NCI-H2171 (cell line): ENCODE measurements around the gene KLHDC8A.

Source experiments
- DNase-seq: peaks from one replicate; lab custom pipeline; 2025; lab: John Stamatoyannopoulos, UW

The KLHDC8A gene

DNA sequence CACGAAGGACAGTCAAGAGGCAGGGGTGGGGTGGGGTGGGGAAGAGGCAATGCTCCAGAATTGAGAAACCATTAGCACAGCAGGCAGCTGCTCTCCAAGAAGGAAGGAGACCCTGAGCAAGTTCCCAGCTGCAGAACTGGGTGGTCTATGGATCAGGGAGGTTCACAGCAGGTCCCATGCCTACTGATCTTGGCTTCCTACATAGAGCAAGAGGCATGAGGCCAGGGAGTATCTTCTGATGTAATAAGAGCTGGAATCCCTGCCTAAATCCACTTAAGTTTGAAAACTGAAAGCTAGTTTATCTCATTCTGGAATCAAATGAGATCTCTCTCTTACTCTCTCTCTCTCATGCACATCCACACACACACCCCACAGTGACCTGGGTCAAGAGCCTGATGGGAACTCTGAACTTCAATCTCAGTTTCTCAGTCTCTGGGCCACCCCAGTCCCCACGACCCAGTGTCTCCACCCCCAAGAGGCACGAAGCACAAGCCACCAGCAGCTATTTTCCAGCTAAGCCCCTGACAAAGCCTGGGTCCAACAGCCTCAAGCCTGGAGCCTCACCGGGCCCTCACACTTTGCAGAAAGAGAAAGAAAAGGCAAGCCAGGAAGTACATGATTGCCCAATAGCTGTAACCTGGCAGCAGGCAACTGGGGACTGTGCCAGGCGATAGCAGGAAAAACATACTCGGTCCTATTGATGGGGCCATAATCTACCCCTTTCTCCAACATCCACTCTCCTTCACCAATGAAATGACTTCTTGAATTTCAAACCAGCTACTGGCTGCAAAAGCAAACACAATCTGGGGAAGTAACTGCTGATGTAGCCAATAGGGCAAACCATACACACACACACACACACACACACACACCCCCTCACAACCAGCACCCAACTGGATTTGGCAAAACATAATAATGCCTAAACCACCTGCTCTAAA is 37.4 kb downstream of the KLHDC8A start:
- DNase-seq = no peak

DNA sequence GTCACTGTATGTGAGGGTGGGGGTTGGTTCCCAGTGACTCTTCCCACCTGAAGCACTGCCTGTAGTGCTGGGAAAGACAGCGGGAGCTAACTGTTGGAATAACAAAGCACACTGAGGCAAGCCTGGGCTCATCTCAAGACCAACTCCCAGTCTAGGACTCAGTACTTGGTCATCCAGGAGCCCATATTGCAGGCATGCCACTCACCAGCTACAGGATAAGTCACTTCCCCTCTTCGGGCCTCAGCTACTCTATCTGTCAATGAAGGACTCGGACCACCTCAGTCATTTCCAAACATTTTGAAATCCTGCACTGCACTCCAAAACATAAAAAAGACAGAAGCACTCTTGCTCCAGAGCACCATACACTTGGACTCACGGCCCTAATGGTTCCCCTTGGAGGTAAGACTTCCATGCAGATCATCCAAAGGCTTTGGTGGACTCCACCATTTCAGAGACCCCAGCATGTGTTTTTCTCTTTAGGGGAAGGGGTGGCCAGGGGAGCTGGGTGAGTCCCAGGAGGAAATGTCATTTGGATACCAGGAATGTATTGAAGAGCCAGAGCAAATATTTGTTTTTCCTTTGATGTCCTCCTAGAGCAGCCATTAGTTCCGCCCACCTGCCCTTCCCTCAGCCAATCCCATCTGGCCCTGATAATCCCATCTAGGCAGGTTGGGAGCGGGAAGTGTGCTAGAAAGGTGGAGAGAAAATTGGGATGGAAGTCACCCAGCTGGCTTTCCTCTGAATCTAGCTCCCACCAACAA is 38.3 kb downstream of the KLHDC8A start:
- DNase-seq = no peak

DNA sequence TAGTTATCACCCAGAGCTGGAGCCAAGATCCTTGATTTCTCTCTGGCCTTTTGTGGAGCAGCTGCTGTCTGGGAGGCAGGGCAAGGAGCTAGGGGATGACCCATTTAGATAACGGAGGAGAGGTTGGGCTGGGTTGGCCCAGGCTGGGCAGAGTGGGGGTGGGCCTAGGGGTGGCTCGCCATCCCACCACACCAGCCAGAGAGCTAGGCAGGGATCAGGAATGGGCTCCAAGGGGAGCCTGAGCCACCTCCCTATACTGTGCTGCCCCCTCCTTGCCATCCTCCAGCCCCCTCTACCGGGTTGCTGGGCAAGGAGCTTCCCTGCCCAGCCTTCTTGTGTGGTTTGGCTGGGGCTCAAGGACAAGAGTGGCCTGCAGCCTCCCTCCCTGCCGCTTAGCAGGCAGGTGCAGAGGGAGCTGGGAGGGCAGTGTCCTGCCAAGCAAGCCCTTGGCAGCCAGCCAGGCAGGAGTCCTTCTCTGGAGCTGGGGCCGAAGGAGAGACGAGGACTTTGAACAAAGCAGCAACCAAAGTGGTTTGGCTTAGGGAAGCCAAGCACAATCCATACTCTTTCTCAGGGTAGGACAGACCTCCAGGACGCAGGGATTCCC is 39.3 kb downstream of the KLHDC8A start:
- no peak for DNase-seq

- no peak for DNase-seq
These were observed 40.6 kb downstream of the KLHDC8A start for GRCh38 chr1:205316161-205316566.

DNA sequence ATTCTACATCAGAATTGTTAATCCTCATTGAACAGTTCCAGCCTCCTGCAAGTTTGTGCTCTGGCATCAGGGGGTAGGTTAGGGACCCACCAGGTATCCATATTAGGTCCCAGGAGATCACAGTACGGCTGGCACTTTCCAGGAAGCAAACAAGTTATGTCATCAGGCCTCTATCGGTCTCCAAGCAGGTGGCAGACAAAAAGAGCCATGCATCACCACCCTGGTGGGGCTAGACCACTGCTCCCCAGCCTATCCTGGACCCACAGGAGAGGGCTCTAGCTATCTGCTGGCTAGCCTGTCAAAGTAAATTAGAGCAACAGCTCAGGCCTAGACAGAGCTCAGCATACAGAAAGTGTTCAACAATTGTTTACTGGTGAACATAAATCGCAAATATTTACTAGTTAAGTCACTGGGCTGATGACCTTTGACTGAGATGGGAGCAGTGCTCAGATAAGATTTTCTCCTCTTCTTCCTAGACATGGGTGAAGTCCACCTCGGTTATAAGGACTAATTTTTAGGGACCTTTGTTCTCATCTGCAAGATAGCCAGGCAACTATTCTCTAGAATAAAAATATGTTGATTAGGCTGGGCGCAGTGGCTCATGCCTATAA is 41.6 kb downstream of the KLHDC8A start:
- no peak for DNase-seq

DNA sequence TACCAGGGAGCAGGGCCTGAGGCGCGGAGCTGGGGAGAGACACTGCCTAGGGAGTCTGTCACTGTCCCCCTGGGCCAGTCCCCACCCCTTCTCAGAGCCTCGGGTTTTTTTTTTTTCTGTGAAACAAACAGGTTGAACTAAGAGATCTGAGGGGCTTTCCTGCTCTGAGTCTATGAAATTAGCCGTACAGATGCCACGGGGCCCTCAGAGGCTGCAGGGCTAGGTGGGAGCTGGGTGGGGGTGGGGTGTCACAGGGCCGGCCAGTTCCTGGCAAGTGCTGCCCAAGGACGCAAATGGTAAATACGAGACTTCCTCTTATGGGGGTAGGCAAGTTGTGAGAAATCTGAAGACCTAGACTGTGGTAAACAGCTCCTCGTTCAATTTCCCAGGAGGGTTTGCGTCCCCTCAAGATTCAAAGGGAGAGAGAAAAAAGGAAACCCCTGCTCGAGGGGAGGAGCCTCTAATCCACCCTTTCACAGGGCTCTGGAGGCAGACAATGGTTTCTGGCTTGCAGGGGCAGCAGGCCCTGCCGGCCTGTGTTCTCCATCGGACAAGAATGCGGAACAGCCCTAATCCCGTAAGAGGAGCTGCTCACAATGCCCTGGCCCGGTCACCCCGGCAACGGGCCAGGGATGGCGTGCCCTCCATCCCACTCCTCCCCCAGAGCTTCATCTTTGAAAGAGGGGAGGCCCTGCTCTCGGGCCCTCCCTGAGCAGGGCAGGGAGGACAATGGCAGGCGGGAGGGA is 43.0 kb downstream of the KLHDC8A start:
- no peak for DNase-seq

DNA sequence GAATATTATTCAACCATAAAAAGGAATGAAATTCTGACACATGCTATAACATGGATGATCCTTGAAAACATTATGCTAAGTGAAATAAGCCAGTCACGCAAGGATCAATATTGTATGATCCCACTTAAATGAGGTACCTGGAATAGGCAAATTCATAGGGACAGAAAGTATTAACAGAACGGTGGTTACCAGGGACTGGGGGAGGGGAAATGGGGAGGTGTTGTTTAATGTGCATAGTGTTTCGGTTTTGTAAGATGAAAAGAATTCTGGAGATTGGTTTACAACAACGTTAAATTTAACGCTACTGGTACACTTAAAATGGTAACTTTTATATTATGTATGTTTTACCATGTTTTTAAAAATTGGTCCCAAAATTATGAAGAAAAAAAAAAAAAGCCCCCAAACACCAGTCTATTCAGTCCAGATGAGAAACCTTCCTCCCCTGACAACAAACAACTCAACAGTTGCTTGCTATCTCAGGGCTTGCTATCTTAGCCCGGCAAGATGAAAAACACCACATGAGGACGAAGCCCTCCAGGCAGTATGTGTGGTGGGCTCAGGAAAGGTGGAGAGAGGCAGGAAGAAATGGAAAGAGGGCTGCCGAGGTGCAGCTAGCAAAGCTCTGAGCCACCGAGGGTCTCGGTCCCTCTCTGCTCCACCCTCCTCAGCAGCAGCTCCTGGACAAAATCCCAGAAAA is 43.7 kb downstream of the KLHDC8A start:
- no peak for DNase-seq

- no peak for DNase-seq
These were observed 45.6 kb downstream of the KLHDC8A start for GRCh38 chr1:205310976-205311704.

DNA sequence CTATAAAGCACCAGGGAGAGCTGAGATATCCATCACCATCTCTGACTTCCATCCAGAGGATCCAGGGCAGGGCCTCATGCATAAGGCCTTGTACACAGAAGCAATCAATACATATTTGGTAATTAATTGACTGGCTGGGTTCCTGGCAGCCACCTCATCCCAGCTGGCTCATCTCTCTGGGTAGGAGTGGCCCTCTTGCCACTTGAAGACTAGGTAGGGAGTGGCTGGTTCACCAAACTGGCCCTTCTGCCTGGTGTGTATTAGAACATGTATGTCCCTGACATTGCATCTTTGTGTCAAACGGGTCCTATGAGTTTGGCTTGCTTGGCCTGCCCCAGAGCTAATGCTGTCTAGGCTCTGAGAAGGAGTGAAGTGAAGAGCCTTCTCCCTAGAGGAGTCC is 47.0 kb downstream of the KLHDC8A start:
- DNase-seq = no peak

- no peak for DNase-seq
These were observed 49.7 kb downstream of the KLHDC8A start for GRCh38 chr1:205306929-205307566.

DNA sequence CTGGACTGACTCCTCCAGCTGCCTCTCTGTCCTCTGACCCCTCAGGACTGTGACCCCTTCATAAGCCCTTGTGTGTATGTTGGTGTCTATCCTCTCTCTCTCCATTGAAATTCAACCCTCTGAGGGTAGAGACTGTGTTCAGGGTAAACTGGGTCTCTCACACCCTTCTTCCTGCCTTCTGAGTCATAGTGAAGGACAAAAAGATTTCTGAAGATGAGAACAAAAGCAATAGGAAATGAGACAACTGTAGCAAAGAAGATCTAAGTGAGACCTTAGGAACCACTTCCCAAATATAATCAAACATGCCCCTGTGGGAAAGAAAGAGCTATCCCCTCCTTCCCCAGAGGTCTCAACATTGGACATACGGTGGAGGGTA is 52.0 kb downstream of the KLHDC8A start:
- DNase-seq = no peak

DNA sequence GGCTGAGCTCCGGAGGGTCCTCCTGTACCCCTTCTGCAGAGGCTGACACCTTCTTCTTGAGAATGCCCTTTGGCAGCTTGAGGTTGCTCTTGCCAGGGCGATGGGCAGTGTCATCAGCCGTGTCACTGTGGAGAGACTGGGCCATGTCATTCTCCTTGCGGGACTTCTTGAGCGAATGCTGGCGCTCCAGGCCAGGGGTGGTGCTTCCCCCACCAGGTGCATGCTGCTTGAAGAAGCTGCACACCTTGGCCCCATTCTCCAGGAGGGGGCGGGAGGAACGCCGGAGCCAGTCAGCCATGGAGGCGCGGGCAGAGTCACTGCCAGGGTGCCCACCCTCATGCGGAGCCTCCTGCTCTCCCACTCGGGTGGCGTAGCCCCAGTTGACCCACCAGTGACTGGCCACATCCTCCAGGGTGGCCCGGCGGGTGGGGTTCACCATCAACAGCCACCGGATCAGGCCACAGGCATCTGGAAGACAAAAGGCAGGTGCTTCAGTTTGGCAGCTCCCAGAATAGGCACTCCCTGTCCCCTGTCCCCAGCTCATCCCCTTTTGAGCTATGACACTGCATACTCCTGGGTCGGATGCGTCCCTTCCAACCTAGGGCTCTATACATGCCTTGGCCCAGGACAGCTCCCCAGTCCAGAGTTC is 52.6 kb downstream of the KLHDC8A start:
- DNase-seq = no peak

DNA sequence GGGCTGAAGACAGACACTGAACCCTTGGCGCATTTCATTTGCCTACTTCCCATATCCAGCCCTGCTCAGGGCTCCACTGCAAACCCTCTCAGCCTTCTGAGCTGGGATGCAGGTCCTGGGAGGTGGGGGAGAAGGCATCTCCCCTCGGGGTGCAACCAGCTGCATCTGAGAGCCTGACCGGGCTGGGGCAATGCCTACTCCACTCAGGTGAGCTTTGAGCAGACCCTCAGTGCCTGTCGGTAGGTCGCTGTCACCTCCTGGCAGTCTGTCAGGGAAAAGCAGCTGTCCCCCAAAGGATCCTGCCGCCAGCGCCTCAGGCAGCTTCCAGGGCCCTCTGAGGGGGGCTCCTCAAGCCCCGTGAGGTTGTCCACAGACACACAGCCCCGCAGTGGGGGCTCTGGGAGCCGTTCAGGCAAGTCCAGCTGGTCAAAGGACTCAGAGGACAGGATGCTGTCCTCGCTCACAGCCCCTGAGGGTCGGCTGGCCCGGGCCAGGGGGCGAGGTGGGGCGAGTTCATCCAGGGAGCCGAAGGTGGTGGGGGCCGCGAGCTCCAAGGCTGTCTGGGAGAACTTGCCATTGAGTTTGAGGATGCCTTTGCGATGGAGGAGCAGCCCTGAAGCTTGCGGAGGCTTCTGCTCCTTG is 53.4 kb downstream of the KLHDC8A start:
- no peak for DNase-seq

- DNase-seq = no peak
These were observed 54.7 kb downstream of the KLHDC8A start for GRCh38 chr1:205301842-205302588.

DNA sequence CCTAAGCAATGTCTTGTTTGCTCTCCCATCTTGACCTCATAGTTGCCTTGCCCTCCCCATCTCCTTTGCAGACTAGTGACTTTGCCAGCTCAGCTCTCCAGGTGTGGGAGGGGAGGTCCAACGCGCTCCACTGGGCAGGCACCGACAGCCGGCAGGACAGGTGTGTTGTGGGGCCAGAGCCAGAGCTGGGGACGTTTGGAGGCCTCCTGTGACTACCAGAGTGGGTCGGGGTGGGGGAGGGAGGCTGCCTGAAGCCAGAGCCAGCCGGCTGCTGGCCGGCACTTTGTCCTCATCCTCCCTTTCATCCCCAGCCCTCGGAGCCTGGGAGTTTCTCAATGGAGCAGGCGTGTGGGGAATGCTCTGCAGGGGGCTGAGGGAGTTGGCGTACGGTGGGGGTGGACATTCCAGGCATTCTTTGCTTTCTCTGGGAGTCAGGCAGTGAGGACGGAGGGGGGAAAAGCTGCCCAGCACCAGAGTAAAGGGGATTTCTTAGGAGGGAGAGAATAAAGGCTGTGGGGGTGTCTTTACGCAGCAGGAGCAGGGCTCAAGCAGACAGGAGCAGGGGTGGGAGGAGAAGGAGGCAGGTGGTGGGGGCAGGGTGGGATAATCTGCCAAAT is 55.4 kb downstream of the KLHDC8A start:
- DNase-seq = peak; percentile 69

- DNase-seq = no peak
These were observed 56.6 kb downstream of the KLHDC8A start for GRCh38 chr1:205300149-205300548.

- DNase-seq = peak; percentile 89
These were observed 58.3 kb downstream of the KLHDC8A start for GRCh38 chr1:205298191-205298994.
